ENCODE results near the gene RHOBTB3.
A peak's percentile ranks its signal among the peaks of the same experiment; 100 is the strongest.

The RHOBTB3 gene

GRCh38 chr5:95713960-95714710, 17.0 kb upstream of the RHOBTB3 start:
- no peak for DNase-seq

- no peak for DNase-seq
These were observed 15.2 kb upstream of the RHOBTB3 start for GRCh38 chr5:95715799-95716461.

GRCh38 chr5:95717439-95717838, 13.7 kb upstream of the RHOBTB3 start:
- no peak for DNase-seq

- DNase-seq, result no peak
These were observed 12.9 kb upstream of the RHOBTB3 start for GRCh38 chr5:95718203-95718602.

GRCh38 chr5:95718738-95719137, 12.4 kb upstream of the RHOBTB3 start:
- no peak for DNase-seq

GRCh38 chr5:95720094-95720786, 10.9 kb upstream of the RHOBTB3 start:
- DNase-seq, result no peak

- no peak for DNase-seq
These were observed 9.4 kb upstream of the RHOBTB3 start for GRCh38 chr5:95721582-95722295.

- DNase-seq, result no peak
These were observed 7.3 kb upstream of the RHOBTB3 start for GRCh38 chr5:95723632-95724369.

GRCh38 chr5:95725071-95725820, 5.9 kb upstream of the RHOBTB3 start:
- DNase-seq, result no peak

- no peak for DNase-seq
These were observed 5.0 kb upstream of the RHOBTB3 start for GRCh38 chr5:95725937-95726810.

- DNase-seq, result no peak
These were observed 4.0 kb upstream of the RHOBTB3 start for GRCh38 chr5:95726811-95727763.

GRCh38 chr5:95727764-95728191, 3.4 kb upstream of the RHOBTB3 start:
- no peak for DNase-seq

GRCh38 chr5:95728494-95729114, 2.5 kb upstream of the RHOBTB3 start:
- DNase-seq, result no peak

GRCh38 chr5:95729115-95730010, 1.8 kb upstream of the RHOBTB3 start:
- DNase-seq, result no peak

GRCh38 chr5:95730011-95730700, 980 bp upstream of the RHOBTB3 start:
- no peak for DNase-seq

GRCh38 chr5:95731571-95732554, 727 bp downstream of the RHOBTB3 start:
- peak in 3 of 4 experiments; percentile 3 to 36 (median 32) for DNase-seq
